GM10266 (cell line): ENCODE measurements around the gene LMO2.
"Not testable (repeated sequence)": the region's sequence is repeated elsewhere in the genome, so short reads cannot be mapped to it uniquely, and the experiment has no call there.

ENCODE experiments used
- DNase-seq: peaks from one replicate; pipeline ENCODE4 v3.0.0; 2012; ENCODE audit errors: extremely low spot score
- CTCF ChIP-seq: IDR thresholded peaks from 2 replicates; pipeline ENCODE4 v1.5.1; 2012; ENCODE audit warnings: mild to moderate bottlenecking, low read depth; ENCODE audit not compliant: control insufficient read depth, insufficient read depth; ENCODE audit errors: missing control alignments

The LMO2 gene

GRCh38 chr11:33829430-33830141 lies 62.3 kb downstream of the LMO2 start:
- TF ChIP-seq CTCF: peak; percentile 90
- DNase-seq: peak; percentile 83

- no peak for DNase-seq
- TF ChIP-seq CTCF: no peak
Observed at GRCh38 chr11:33828604-33829429, 63.1 kb downstream of the LMO2 start.

- no peak for DNase-seq
- TF ChIP-seq CTCF: no peak
Observed at GRCh38 chr11:33827206-33827605, 64.7 kb downstream of the LMO2 start.

GRCh38 chr11:33825854-33826560 lies 65.9 kb downstream of the LMO2 start:
- TF ChIP-seq CTCF: no peak

GRCh38 chr11:33822981-33823380 lies 68.9 kb downstream of the LMO2 start:
- DNase-seq: not testable (repeated sequence)

More at GRCh38 chr11:33825854-33826560, 65.9 kb downstream of the LMO2 start:
- no peak for DNase-seq

GRCh38 chr11:33819278-33820035 lies 72.4 kb downstream of the LMO2 start:
- DNase-seq: no peak
- no peak for TF ChIP-seq CTCF
